Myocyte (in vitro differentiated cells): ENCODE results near the gene SLC30A2. TPM values are rescaled to one million over a fixed set of nuclear protein-coding genes. Genes with fewer than 3 reads are reported as not detected.
"Not testable (repeated sequence)": the region's sequence is repeated elsewhere in the genome, so short reads cannot be mapped to it uniquely, and the experiment has no call there.

ENCODE experiments used
- DNase-seq: peaks from one replicate; pipeline ENCODE4 v3.0.0-alpha.2; 2012; ENCODE audit warnings: low read depth
- polyA plus RNA-seq: library from polyadenylated mRNA; unstranded; fragments of >200 nt; gene quantifications from one replicate; pipeline ENCODE4 v1.2.1, GENCODE V29; 2012; ENCODE audit warnings: missing spikeins
- total RNA-seq: library from RNA; depleted of rRNA; stranded (reverse); fragments of >200 nt; gene quantifications from 2 replicates; pipeline ENCODE4 v1.2.3, GENCODE V29; 2014

SLC30A2 gene
- 0.10 and 0.21 TPM in 2 replicates for total RNA-seq
- 0.54 TPM for polyA plus RNA-seq

GRCh38 chr1:26045722-26046245 lies at the start of gene SLC30A2:
SLC30A2 (minus strand) TSS chr1:26046118; CDS start chr1:26045896, 222 bp downstream.
- DNase-seq: no peak

GRCh38 chr1:26094677-26095383 lies 48.9 kb upstream of the SLC30A2 start:
- DNase-seq: no peak

- DNase-seq: peak; percentile 20
These were observed 48.3 kb upstream of the SLC30A2 start for GRCh38 chr1:26094076-26094669.

GRCh38 chr1:26093569-26093968 lies 47.7 kb upstream of the SLC30A2 start:
- not testable (repeated sequence) for DNase-seq

- DNase-seq: no peak
These were observed 46.5 kb upstream of the SLC30A2 start for GRCh38 chr1:26092422-26092821.

- no peak for DNase-seq
These were observed 45.0 kb upstream of the SLC30A2 start for GRCh38 chr1:26090893-26091292.

- no peak for DNase-seq
These were observed 43.2 kb upstream of the SLC30A2 start for GRCh38 chr1:26089125-26089524.

- DNase-seq: no peak
These were observed 38.9 kb upstream of the SLC30A2 start for GRCh38 chr1:26084844-26085243.

GRCh38 chr1:26084091-26084561 lies 38.2 kb upstream of the SLC30A2 start:
- DNase-seq: no peak

- peak; percentile 67 for DNase-seq
These were observed 37.3 kb upstream of the SLC30A2 start for GRCh38 chr1:26083208-26083607.

- no peak for DNase-seq
These were observed 36.1 kb upstream of the SLC30A2 start for GRCh38 chr1:26082020-26082350.

GRCh38 chr1:26081267-26082019 lies 35.5 kb upstream of the SLC30A2 start:
- peak; percentile 82 for DNase-seq

- DNase-seq: no peak
These were observed 34.3 kb upstream of the SLC30A2 start for GRCh38 chr1:26079960-26080814.

GRCh38 chr1:26079178-26079563 lies 33.3 kb upstream of the SLC30A2 start:
- no peak for DNase-seq

- DNase-seq: no peak
These were observed 32.6 kb upstream of the SLC30A2 start for GRCh38 chr1:26078286-26079177.

GRCh38 chr1:26077524-26077923 lies 31.6 kb upstream of the SLC30A2 start:
- DNase-seq: no peak

- DNase-seq: no peak
These were observed 29.7 kb upstream of the SLC30A2 start for GRCh38 chr1:26075421-26076144.

- DNase-seq: peak; percentile 69
These were observed 26.4 kb upstream of the SLC30A2 start for GRCh38 chr1:26072305-26072704.

GRCh38 chr1:26070963-26071342 lies 25.0 kb upstream of the SLC30A2 start:
- DNase-seq: no peak
